GM18858 (cell line): ENCODE results near the gene ACTL7B.
"Not testable (repeated sequence)": the region's sequence is repeated elsewhere in the genome, so short reads cannot be mapped to it uniquely, and the experiment has no call there.

Source experiments
- ATAC-seq: cut with Tn5 transposase; IDR thresholded peaks from one replicate; pipeline ENCODE4 v1.9.1; 2021; ENCODE audit not compliant: unreplicated experiment

The ACTL7B gene

GRCh38 chr9:108855888-108856287 lies at the start of gene ACTL7B:
TSS of gene ACTL7B (minus strand) at chr9:108855986. CDS start at chr9:108855930, 56 bp downstream.
- ATAC-seq, result no peak

- no peak for ATAC-seq
Observed at GRCh38 chr9:108905494-108905893, 49.7 kb upstream of the ACTL7B start.

GRCh38 chr9:108904161-108904560 lies 48.4 kb upstream of the ACTL7B start:
- no peak for ATAC-seq

- no peak for ATAC-seq
Observed at GRCh38 chr9:108903420-108904103, 47.8 kb upstream of the ACTL7B start.

- no peak for ATAC-seq
Observed at GRCh38 chr9:108900176-108900575, 44.4 kb upstream of the ACTL7B start.

- not testable (repeated sequence) for ATAC-seq
Observed at GRCh38 chr9:108899023-108899695, 43.4 kb upstream of the ACTL7B start.

- no peak for ATAC-seq
Observed at GRCh38 chr9:108897324-108898096, 41.7 kb upstream of the ACTL7B start.

- ATAC-seq, result no peak
Observed at GRCh38 chr9:108894225-108894997, 38.6 kb upstream of the ACTL7B start.

GRCh38 chr9:108889649-108890067 lies 33.9 kb upstream of the ACTL7B start:
- no peak for ATAC-seq

GRCh38 chr9:108886594-108887271 lies 30.9 kb upstream of the ACTL7B start:
- not testable (repeated sequence) for ATAC-seq

GRCh38 chr9:108885643-108886348 lies 30.0 kb upstream of the ACTL7B start:
- peak; percentile 96 for ATAC-seq

GRCh38 chr9:108884701-108885100 lies 28.9 kb upstream of the ACTL7B start:
- ATAC-seq, result no peak

- no peak for ATAC-seq
Observed at GRCh38 chr9:108883085-108883484, 27.3 kb upstream of the ACTL7B start.

- ATAC-seq, result no peak
Observed at GRCh38 chr9:108882052-108882888, 26.5 kb upstream of the ACTL7B start.

- ATAC-seq, result no peak
Observed at GRCh38 chr9:108880738-108881316, 25.0 kb upstream of the ACTL7B start.

- no peak for ATAC-seq
Observed at GRCh38 chr9:108877524-108877923, 21.7 kb upstream of the ACTL7B start.

- ATAC-seq, result no peak
Observed at GRCh38 chr9:108876425-108876824, 20.6 kb upstream of the ACTL7B start.

- no peak for ATAC-seq
Observed at GRCh38 chr9:108874058-108874788, 18.4 kb upstream of the ACTL7B start.
